GM21528 (cell line): ENCODE measurements around the gene TIMM10B.

ENCODE experiments used
- ATAC-seq: cut with Tn5 transposase; IDR thresholded peaks from one replicate; pipeline ENCODE4 v1.9.1; 2021; ENCODE audit warnings: mild to moderate bottlenecking, moderate library complexity; ENCODE audit not compliant: unreplicated experiment, low FRiP score

TIMM10B gene

GRCh38 chr11:6481012-6481923, at the start of gene TIMM10B, which contains the start of gene ARFIP2:
Gene TIMM10B, plus strand, starts transcription at chr11:6481501. Its CDS starts 16 bp downstream, at chr11:6481517.
Gene ARFIP2, minus strand, starts transcription at chr11:6481331. Its CDS starts 910 bp downstream, at chr11:6480421.
- ATAC-seq: peak; percentile 99

- ATAC-seq: no peak
Observed at GRCh38 chr11:6431861-6432260, 49.4 kb upstream of the TIMM10B start.

- peak; percentile 56 for ATAC-seq
Observed at GRCh38 chr11:6433998-6434660, 47.2 kb upstream of the TIMM10B start.

GRCh38 chr11:6437423-6437822, 43.9 kb upstream of the TIMM10B start:
- no peak for ATAC-seq

GRCh38 chr11:6437993-6438392, 43.3 kb upstream of the TIMM10B start:
- no peak for ATAC-seq

GRCh38 chr11:6438979-6439571, 42.2 kb upstream of the TIMM10B start:
- ATAC-seq: no peak

GRCh38 chr11:6440906-6441358, 40.4 kb upstream of the TIMM10B start, which contains the start of gene HPX:
Gene HPX, minus strand, starts transcription at chr11:6440987. Its CDS starts 24 bp downstream, at chr11:6440963.
- no peak for ATAC-seq

- ATAC-seq: no peak
Observed at GRCh38 chr11:6442441-6442840, 38.9 kb upstream of the TIMM10B start.

- no peak for ATAC-seq
Observed at GRCh38 chr11:6443269-6444003, 37.9 kb upstream of the TIMM10B start.

- no peak for ATAC-seq
Observed at GRCh38 chr11:6448574-6448973, 32.7 kb upstream of the TIMM10B start.

- ATAC-seq: no peak
Observed at GRCh38 chr11:6452219-6452618, 29.1 kb upstream of the TIMM10B start.

GRCh38 chr11:6453152-6453551, 28.1 kb upstream of the TIMM10B start:
- no peak for ATAC-seq

- ATAC-seq: no peak
Observed at GRCh38 chr11:6455070-6455469, 26.2 kb upstream of the TIMM10B start.

GRCh38 chr11:6456361-6457073, 24.8 kb upstream of the TIMM10B start:
- no peak for ATAC-seq

GRCh38 chr11:6457581-6458320, 23.6 kb upstream of the TIMM10B start:
- no peak for ATAC-seq

- ATAC-seq: no peak
Observed at GRCh38 chr11:6458352-6459098, 22.8 kb upstream of the TIMM10B start.

GRCh38 chr11:6459099-6459450, 22.2 kb upstream of the TIMM10B start:
- no peak for ATAC-seq

- no peak for ATAC-seq
Observed at GRCh38 chr11:6468712-6469495, 12.4 kb upstream of the TIMM10B start.
